Heart left ventricle (tissue), 13 donors: ENCODE results near the gene SCYL1.

ENCODE experiments used
- POLR2A ChIP-seq, 2 donors: fragments of 450-650 bp; IDR thresholded peaks; one replicate each; pipeline ENCODE4 v1.6.1; 2017; ENCODE audit warnings: antibody characterized with exemption in 2 of 2, mild to moderate bottlenecking in 2 of 2, moderate library complexity in 2 of 2
- TF ChIP-seq, protein P1 (sequence below), 12 donors: fragments of 200-600 bp; sonication (generic) in 4 of 12; IDR thresholded peaks; one replicate each; pipeline versions ENCODE4 v1.5.0 to v1.8.0; 2018 to 2022; ENCODE audit warnings: antibody characterized with exemption in 12 of 12, mild to moderate bottlenecking in 5 of 12
- donor health status: ischemic (EF 13 %, LVEDD 7.1; RV severe dilation, severe dysfunction).
- donor health status: DM: no; HTN: yes; CAD: no.
- donor health status: DM: no; HTN: no; CAD: no.
- donor health status: ischemic (EF 25% LVEDD 6.9; RV normal size, moderate dysfunction).
- donor health status: ischemic (EF 25% LVEDD 5.7; RV mildly dilated, moderate dysfunction).
- donor health status: ischemic (EF 35%, LVEDD 5.7; RV mildly dilated, moderate dysfunction).
- donor health status: nonischemic (EF 11% LVEDD 7.7; RV severe dilation, severe dysfunction).
- donor health status: DM: yes; HTN: yes; CAD: no.
- donor health status: PGD.
- donor health status: ischemic (EF 29% LVEDD 5.4; RV normal size, mild dysfunction).
- donor health status: nonischemic (EF 23%, LVEDD 6.1; RV moderate dilation, normal function).

DNA sequence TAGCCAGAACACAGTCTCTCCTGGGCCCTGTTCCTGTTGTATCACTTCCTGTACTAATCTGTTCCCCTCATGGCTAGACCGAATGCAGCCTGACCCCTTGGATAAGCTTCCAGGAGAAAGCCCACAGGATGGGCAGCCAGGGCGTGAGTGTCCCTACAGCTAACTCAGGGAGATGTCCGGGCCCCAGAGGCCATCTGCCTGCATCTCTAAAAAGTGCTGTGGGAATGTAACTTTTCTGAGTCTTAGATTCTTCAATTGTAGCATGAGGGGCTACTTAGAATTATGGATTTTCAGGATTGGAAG lies 33.8 kb upstream of the SCYL1 start:
- TF ChIP-seq, protein P1, sequence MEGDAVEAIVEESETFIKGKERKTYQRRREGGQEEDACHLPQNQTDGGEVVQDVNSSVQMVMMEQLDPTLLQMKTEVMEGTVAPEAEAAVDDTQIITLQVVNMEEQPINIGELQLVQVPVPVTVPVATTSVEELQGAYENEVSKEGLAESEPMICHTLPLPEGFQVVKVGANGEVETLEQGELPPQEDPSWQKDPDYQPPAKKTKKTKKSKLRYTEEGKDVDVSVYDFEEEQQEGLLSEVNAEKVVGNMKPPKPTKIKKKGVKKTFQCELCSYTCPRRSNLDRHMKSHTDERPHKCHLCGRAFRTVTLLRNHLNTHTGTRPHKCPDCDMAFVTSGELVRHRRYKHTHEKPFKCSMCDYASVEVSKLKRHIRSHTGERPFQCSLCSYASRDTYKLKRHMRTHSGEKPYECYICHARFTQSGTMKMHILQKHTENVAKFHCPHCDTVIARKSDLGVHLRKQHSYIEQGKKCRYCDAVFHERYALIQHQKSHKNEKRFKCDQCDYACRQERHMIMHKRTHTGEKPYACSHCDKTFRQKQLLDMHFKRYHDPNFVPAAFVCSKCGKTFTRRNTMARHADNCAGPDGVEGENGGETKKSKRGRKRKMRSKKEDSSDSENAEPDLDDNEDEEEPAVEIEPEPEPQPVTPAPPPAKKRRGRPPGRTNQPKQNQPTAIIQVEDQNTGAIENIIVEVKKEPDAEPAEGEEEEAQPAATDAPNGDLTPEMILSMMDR (IDR thresholded peaks at IDR 0.05): no peak
- TF ChIP-seq POLR2A (IDR thresholded peaks at IDR 0.05): no peak
